ENCODE measurements around the gene IWS1.

Gene IWS1

GRCh38 chr2:127486247-127487058 lies 39.8 kb downstream of the IWS1 start:
- no peak for DNase-seq

DNA sequence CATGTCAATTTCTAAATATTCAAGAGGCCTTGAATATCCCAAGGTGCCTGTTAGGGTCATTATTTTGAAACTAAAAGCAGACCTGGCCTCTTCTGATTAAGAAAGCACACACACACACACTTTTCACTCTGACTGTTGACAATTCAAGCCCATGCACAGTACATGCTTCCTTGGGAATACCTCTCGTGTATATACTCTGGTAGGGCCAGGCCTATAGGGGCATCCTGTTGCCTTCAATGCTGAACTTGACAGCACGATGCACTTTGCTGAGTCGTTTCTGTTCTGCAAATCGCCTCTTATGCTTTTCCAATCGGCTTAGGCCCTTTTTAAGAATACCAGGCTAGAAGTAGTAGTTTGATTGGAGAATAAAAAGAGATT lies 40.6 kb downstream of the IWS1 start:
- DNase-seq, result no peak

DNA sequence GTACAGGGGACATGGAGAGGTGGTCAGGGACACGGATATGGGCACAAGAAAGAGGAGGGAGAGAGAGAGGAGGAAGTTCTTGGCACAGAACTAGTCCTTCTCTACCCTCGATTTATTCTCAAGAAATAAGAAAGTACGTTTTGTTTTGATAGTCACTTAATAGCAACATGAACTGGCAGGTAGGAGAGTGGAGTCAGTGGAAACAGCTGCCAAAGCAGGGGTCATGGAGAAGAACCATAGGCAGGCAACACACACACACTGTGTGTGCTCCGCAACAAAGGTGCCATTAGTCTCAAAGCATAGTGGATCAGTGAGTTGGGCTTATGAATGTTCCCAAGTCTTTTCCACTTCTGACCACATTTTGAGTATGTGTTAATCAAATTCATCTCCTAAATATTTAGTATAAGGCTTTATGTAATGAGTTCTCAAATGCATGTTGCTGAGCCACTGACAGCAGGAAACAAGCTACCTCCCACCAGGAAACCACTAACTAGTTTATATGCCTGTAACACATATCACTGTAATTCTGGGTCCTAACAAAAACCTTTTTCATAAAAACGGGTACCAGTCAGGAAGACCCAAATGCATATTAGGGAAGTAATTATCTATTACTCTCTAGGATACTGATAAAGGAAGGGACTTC lies 41.1 kb downstream of the IWS1 start:
- DNase-seq, result no peak

DNA sequence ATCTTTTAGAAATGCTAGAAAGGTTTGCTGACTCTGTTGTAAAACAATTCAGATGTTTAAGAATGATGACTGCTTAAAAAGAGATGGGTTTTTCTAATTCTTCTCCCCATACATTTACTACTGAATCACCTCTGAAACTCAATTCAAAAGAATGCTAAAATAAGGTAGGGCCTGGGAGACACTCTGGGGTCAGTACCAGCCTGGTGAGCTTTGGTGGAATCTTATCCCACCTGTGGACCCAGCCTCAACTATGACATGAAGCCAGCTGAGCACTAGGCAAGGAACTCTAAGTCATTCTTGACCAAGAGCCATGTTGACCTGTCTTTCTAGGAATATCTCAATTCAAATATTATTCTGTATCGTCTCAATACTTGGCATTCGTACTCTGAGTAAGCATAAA lies 44.3 kb downstream of the IWS1 start:
- DNase-seq, result no peak

DNA sequence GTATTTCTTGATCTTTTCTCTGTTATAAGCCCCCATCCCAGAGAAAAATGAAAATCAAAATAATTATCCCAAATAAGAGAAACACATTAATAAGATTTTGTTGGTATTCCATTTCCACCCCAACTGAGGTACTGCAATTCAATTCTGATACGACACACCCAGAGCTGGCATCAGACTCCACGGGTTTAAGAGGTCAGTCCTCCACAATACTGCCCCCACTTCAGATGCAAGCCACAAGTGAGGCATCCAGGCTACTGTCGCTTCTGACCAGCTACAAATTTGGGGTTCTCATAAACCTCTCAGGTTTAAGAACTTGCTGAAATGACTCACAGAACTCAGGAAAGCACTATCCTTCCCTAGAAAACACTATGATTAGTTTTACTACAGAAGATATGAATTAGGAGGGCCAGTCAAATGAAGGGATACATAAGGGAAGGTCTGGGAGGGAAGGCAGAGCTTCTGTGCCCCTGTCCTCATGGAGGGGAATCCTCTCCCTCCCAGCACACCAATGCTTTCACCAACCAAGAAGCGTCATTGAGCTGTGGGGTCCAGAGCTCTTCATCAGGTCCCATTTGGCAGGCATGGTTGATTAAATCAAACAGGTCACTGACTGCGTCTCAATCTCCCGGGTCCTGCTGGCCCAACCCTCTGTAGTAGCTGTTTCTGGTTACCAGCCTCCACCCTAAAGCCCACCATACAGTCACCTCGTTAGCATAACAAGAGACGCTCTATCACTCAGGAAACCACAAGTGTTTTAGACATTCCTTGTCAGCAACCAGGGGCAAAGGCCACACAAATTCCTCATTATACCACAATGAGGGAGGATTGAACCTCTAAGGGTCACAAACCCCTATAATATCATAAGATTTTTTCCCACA lies 46.2 kb downstream of the IWS1 start:
- no peak for DNase-seq

- peak; percentile 62 for DNase-seq
Observed at GRCh38 chr2:127479219-127479825, 47.0 kb downstream of the IWS1 start.

- DNase-seq, result no peak
Observed at GRCh38 chr2:127475788-127476187, 50.5 kb downstream of the IWS1 start.

DNA sequence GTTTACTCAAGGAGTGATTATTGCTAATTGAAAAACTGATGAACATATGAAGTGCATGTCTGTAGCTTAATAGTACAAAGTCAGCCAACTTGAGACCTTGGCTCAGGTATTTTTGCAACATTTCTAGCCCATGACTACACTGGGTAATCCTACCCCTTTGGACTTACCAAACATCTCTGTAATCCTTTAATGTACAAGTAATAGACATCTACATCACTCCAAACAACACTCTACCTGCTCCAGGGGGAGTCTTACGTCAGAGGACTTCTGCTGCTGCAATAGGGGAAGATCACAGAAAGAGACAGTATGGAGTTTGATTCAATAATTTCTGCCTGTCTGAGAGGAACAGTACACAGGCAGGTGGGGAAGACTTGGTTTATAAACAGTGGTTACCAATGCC lies 54.0 kb downstream of the IWS1 start:
- DNase-seq, result no peak

DNA sequence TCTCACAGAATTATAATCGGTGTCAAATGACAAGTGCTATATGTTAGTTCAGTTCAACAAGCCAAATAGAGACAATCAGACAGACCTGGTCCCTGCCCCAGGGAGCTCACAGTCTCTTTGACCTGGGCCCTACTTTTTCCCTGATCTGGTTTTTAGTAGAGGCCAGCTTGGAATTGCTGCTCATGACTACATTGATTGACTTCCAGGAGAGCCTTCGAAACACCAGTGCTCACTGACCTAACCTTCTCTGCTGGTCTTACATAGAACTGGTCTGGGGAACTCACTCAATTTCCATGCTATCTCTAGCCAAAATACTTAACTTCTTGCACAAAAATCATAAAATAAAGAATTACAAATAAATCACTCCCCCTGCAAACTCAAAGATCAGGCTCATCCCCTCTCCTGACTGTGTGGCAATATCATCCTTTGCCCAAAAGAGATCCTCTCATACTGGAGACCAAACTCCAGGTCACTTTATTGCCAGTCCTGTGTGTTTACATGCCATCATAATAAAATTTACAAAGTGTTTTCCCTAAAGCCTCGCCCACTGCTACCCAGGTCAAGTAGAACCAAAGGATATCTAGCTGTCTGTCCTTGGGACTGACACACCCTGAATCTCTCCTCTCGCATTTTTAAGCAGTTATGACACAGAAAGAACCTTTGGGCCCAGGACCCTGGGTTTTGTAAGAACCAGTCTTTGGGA lies 54.9 kb downstream of the IWS1 start:
- no peak for DNase-seq

DNA sequence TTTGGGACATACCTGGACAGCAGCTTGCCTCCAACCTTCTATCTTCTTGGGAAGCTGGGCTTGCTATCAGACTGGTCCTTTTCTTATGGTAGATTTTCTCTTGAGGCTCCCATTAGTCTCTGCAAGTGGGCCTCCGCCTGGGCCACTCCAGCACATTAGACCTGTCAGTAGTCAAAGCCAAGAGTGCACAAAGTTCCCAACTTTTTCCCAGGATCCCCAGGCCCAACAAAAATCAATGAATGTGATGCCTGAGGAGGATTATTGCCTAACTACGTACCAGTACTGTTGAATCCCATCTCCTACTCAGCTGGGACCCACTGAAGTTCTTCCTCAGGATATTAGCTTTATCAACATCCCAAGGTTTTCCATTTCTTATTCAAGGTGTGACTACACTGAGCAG lies 56.3 kb downstream of the IWS1 start:
- DNase-seq, result no peak

GRCh38 chr2:127469051-127469450 lies 57.2 kb downstream of the IWS1 start:
- no peak for DNase-seq

DNA sequence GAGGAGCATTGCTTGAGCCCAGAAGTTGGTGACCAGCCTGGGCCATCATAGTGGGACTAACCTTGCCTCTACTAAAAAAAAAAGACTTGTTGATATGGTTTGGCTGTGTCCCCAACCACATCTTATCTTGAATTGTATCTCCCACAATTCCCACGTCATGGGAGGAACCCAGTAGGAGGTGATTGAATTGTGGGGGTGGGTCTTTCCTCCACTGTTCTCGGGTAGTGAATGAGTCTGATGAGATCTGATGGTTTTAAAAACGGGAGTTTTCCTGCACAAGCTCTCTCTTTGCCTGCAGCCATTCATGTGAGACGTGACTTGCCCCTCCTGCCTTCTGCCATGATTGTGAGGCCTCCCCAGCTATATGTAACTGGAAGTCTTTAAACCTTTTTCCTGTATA lies 61.0 kb downstream of the IWS1 start:
- no peak for DNase-seq

- DNase-seq, result no peak
Observed at GRCh38 chr2:127464470-127465257, 61.6 kb downstream of the IWS1 start.

GRCh38 chr2:127463155-127463991 lies 62.9 kb downstream of the IWS1 start:
- DNase-seq, result no peak

- no peak for DNase-seq
Observed at GRCh38 chr2:127462461-127462860, 63.8 kb downstream of the IWS1 start.

DNA sequence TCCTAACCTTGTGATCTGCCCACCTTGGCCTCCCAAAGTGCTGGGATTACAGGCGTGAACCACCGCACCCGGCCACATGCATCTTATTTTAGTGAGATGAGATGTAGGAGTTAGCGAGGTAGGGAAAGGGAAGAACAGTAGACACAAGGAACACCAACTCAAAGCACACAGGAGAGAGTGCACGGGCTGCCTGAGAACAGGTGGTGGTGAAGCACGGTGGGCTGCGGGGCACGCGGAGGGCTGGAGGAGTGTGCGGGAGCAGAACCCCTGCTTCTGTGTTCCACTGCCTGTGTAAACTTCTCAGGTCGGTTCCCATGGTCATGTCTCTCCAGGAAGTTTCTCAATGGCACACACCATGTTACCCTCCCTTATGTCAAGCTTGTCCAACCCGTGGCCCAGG lies 69.3 kb downstream of the IWS1 start:
- DNase-seq, result no peak

- DNase-seq, result no peak
Observed at GRCh38 chr2:127455566-127456493, 70.5 kb downstream of the IWS1 start.

DNA sequence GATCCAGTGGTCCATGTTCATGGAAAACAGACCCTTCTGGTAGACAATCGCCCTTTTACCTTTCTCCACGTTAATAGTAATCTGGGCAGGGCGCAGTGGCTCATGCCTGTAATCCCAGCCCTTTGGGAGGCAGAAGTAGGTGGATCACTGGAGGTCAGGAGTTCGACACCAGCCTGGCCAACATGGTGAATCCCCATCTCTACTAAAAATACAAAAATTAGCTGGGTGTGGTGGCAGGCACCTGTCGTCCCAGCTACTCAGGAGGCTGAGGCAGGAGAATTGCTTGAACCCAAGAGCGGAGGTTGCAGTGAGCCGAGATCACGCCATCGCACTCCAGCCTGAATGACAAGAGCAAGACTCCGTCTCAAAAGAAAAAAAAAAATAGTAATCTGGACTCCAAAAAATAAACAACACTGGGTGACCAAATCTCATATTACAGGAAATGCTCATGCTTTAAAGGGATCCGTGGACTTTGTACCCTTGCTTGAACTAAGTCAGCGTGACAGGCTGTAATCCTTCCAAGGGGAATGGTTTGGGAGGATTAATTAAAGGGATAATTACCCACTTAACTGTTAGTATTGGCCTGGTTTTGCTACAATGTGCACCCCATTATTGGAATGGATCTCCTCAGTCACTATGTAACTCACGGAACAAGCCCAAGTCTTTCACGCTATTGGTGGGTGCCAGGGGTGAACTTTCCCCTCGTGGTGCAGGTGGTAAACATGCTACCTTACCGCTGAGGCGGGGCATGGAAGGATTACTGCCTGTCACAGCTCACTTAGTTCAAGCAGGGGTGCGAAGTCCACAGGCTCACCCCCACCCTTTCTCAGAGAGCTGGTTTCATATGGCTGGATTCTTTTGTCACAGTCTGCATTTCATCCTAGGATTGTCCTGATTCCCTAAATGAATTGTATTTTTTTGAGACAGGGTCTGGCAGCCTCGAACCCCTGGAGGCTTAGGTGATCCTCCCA lies 71.4 kb downstream of the IWS1 start:
- no peak for DNase-seq

Measured in COR-L47 (cell line).